Measurements from ENCODE around the gene NOD1.

NOD1 gene

DNA sequence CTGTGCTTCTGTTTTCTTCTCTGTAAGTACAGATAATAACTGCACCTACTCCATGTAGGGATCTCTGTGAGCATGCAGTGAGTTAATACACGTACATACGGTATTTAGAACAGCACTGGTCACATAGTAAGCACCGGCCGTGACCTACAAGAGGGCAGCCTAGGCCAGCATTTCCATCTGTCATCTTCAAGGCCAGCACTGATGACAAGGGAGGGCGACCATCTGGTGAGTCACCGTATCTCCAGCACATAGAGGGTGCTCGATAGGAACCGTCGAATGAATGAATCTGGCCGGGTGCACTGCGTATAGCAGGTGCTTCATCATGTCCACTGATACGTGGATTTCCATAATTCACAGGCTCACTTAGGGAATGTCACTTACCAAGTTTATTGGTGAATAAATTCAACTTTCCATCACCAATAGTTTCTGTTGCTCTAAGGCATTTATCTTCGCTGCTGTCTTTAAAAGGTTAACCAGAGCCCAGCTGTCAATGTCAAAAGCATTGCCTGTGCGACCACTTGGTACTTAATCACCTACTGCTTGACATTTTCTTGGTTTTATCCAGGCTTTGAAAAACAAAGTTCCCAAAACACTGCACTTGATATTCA is 8.3 kb downstream of the NOD1 start:
- DNase-seq = no peak

DNA sequence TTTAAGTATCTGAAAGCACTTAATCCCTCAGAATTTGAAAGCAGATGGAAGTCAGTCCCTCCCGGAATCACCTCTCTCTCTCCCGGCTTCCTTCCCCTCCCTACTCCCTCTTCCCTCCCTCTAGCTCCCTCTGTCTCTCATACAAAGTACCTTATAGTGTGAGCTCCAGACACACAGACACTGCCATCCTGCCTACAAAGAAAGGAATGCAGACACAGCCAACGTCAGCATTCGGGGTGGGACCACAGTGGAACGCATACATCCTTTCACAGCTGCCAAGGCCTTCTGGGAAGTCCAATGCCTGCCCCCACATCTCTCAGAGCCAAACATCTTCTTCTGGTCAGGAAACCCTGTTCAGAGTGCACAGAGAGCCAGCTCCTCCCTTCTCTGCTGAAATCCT is 9.3 kb downstream of the NOD1 start:
- DNase-seq = no peak

DNA sequence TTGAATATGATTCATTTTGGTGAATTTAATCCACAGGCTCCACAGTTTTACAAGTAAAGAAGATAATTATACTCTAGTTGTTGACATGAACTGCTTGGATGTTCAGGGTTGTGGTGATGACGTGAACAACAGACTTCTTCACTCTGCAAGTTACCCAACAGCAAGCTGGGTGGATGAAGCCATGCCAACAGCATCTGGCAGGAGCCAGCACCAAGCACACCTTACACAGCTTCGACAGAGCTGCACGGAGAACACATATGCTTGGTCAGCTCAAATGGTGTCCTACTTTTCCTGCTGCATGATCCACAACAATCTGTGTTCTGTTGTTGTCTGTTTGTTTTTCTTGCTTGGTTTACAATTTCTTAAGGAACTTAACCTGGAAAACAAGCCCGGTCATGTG is 9.8 kb downstream of the NOD1 start:
- no peak for DNase-seq

DNA sequence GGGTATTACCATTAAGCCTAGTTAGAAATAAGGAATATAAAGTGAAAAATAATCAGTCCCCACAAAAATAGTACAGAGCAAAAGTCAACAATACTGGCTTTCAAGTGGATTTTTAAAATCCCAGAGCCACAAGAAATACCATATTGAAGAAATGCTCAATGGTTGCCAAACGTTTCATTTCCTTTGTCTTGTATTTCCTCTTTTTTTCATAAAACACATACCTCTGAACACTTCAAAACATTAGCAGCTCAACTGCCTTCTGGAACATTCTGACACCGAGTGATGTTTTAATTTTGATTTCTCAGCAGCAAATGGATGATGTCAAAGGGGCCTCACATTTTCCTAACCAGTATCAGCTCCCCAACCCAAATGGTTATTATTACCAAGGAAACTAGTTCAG is 10.5 kb downstream of the NOD1 start:
- no peak for DNase-seq

DNA sequence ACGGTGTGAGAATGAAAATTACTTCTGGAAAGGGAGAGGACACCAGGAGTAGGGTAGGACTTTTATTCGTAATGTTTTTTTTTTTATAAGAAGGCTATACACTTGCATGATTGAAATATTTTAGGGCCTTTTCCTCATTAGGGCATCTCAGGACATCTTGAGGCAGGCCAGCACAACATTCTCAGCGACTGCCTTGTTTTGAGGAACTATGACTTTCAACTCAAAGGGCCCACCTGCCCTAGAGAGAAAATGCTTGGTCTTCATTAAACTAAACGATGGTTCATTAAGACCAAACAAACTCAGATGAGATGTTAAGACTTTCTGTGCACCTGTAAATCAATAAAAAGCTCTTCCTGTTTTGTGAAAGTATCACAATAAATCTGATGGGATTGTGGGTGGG is 11.3 kb downstream of the NOD1 start:
- DNase-seq = no peak

DNA sequence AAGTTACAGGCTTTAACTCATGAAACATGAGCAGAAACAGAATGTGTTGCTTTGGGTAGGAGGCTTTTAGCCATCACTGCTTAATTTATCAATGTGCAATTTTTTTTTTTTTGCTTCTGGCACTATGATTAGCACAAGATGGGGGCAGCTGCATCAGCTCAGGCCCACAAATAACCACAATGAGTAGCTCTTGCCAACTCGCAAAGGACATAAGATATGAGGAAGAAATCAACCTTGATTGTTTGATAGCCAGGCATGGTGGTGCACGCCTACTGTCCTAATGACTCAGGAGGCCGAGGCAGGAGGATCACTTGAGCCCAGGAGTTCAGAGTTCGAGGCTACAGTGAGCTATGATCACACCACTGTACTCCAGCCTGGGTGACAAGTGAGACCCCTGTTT is 12.3 kb downstream of the NOD1 start:
- no peak for DNase-seq

DNA sequence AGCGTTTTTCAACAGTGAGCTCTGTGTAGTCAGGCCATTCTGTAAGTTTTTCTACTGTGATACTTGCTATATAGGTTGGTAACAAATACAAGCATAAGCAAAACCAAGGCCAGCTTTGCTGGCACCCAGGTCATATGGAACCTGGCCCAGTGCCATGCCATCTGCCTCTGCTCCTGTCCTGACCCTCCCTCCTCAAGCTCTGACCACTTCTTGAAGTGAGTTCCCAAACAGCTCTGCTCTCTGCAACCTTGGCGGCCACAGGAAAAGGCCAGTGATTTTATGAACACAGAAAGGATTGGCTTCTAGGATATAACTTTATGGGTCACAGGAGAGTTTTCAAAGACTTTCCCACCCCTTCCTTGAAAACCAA is 12.8 kb downstream of the NOD1 start:
- no peak for DNase-seq

DNA sequence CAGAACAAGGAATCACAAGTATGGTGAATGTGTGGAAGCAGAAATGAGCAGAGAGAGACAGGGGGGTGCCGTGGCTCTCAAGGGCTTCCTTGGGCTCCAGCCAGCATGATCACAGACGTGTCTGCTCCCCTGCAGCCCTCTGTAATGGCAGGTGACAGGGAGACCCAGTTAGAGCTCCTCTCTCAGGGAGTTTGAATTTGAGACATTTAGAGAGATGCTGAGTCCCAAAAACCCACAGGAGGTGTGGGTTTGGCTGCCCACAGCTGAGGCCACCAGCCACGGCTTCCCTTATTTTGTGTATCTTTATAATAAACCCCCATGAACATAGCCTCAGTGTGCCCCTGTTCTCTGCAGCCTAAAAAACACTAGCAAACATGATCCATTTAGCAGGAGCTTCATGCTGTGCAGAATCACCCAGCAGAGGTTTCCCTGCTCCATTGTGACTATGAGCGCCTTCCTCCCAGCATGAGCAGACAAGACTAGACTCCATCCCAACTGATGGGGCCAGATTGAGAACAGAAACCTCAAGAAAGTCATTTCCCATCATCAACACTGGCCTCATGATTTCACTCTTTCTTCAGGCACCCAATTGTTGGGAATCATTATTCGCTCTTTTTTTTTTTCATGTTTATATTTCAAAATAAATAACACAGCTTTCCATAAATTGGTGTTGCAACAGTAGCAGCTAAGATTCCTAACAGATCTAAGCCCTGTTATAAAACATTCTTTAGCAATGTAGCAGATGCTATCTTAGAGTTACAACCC is 13.4 kb downstream of the NOD1 start:
- no peak for DNase-seq

DNA sequence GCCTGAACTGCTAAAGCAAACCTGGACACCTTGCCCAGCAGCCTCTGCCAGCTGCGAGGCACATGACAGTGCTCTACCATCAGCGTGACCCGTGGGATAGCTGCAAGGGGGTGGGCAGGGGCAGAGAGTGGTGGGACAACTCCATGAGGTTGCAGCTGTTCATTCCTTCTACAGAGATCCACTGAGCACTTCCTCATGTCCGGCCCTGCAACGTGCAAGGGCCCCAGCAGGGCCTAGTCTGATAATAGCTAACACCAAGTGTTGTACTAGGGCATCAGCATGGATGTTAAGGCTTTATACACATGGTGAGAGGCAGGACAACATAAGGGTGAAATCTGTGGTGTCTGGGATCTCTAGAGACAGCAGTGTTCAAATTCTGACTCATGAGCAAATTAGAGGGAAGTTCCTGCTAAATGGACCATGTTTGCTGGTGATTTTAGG is 14.3 kb downstream of the NOD1 start:
- no peak for DNase-seq

DNA sequence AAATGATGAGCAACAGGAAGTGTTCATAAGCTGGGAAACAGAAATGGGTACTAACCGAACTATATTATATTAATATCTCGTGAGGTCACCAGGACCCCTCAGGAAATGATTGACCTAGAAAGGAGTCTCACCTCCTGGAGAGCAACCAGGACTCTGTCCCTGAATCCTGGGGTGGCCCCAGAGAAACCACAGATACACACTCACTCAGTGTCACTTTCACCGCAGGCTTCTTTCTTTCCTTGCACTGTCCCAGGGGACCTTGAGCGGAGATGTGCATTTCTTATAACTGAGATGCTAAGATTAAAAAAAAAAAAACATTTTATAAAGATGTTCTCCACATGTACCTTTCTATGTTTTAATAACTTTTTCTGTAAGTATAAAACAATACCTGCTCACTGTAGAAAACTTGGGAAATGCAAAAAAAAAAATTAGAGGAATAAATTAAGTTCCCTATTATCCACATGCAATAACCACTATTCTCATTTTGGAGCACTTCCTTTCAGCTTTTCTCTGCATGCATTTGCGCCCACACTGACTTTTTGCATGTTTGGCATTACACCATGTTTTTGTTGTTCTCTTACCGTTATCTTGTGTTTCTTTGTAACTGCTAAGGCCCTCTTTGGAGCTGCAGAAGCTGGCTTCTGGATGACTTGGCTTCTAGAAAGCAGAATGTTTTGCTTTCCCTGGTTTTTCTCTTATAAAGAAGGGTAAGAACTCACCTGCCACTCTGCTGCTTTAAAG is 15.0 kb downstream of the NOD1 start:
- DNase-seq = no peak

DNA sequence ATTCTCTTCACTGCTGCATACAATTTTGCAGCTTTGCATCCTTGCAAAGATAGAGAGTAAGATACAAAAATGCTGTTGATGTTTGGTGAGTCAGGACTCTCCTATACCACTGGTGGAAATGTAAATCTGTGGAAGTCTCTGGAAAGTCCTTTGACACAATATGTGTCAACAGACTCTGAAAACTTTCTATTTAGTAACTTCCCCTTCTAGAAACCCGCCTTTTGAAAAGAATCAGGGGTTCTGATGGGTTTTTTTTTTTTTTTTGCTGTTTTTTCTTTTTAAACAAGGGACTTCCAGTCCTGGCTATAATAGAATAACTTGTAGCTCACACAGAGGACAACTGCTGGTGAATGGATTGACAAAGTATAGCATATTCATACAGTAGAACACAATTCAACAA is 16.4 kb downstream of the NOD1 start:
- no peak for DNase-seq

DNA sequence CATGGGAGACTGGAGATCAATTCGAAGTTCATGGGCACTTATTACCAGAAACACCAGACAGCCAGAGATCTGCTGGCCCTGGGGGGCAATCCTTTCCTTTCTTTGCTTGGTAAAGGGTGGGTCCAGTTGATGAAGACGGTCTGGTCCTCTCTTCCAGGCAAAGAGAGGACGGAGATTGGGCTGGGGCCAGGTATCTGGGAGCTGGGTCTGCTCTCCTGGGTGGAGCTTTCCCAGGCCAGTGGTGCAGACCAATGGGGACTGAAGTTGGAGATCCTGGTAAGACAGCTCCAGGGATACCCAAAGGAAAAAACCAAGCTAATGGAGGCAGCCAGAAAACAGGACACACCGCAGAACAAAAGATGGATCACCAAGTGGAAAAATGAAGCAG is 18.3 kb downstream of the NOD1 start:
- DNase-seq = no peak

DNA sequence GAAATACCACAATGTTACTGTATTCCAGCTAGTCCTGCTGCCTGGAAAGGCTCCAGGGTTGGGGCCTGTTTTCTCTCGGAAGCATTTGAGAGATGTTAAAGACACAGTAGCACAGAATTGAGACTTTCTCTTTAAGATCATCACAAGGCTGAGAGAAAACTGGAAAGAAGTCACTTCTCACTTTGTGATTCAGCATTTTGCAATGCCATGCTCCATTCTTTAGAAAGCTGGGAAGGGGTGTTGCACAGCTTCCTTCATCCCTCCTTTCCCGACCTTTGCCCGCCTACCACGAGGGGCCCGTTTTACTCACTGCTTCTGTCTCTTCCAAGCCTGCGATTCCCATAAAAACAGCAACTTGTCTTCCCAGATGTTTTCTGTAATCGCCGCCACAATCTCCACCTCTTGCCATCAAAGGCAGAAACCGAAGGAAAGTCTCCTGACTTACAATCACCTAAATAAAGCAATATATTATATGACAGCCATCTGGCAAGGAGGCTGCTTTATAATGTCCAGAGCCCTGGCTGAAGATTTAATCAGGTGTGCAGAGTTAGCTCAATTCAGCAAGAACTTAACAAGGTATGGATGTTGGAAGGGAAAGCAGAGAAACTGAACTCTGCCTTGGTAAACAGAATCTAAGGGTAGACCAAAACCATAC is 18.9 kb downstream of the NOD1 start:
- no peak for DNase-seq

DNA sequence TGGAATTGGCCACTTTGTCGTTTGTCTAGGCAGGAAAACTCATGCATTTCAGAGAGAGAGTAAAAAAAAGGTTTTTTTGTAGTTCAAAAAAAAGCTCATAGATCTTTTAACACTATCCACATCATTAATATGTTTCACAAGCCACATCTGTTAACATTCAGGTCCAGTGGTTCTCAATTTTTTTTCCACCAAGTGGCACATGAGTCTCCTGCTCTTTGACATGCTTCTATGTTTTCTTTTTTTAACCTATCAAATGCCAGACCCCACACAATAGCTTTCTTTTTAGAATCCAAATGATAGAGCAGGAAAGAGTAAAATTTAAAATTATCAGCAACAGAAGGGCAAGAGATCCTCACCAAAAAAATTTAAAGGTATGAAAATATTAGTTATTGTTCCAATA is 20.3 kb downstream of the NOD1 start:
- DNase-seq = no peak

DNA sequence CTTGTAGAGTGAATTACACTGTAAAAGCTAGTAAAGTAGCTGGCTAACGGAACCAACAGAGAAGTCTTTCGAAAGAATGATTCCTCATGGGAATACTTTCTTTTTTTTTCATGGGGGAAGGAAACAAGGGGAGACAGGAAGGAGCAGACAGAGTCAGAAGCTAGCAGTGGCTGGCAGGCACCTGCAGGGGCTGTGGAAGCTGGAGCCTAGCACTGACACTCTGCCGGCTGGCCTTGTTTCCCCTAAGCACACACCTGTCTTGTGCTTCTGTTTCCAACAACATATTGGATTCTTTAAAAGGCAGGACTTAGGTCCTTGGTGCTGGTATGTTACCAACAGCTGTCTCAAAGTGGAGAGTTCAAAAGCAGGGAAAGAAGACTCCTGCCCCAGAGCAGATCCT is 24.7 kb downstream of the NOD1 start:
- no peak for DNase-seq

DNA sequence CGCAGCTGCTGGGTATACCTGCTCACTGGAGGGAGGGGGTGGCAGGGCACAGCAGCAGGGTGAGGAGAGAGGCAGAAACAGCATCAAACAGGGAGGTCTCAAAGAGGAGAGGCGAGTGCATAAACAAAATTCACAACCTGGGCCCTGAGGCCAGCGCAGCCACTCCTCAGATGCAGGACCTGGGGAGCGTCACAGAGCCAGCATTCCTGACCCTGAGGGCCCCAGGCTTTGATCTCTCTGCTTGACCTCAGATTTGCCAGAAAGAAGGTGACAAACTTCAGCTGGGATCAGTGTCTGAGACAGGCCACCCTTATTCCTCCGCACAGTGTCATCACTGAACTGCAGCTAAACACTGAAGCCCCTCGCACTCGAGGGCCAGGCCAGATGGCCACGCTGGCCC is 25.6 kb downstream of the NOD1 start:
- DNase-seq = no peak

DNA sequence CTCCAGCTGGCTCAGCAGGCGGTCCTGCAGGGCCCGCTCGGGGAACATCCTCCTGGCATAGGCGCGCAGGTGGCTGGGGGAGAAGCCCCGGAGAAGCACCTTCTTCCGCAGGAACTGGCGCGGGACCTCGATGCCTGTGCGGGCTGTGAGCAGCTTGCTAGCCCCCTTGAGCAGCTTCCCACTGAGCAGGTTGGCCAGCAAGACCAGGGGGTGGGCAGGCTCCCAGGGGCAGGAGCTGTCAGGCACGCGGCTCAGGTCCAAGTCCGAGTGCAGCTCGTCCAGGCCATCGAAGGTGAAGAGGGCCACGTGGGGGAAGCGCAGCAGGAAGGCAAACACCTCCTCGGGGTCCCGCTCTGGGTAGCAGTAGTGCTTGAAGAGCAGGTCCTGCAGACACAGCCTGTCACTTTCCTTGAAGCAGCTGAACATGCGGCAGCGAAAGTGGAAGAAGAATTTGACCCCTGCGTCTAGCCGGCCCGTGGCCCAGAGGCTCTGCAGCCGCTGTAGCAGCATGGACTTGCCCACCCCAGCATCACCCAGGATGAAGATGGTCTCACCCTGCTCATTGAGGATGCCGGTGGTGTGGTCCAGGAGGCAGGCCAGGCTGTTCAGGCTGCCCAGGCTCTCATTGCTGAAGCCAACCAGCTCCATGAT is 26.2 kb downstream of the NOD1 start:
- DNase-seq = no peak

DNA sequence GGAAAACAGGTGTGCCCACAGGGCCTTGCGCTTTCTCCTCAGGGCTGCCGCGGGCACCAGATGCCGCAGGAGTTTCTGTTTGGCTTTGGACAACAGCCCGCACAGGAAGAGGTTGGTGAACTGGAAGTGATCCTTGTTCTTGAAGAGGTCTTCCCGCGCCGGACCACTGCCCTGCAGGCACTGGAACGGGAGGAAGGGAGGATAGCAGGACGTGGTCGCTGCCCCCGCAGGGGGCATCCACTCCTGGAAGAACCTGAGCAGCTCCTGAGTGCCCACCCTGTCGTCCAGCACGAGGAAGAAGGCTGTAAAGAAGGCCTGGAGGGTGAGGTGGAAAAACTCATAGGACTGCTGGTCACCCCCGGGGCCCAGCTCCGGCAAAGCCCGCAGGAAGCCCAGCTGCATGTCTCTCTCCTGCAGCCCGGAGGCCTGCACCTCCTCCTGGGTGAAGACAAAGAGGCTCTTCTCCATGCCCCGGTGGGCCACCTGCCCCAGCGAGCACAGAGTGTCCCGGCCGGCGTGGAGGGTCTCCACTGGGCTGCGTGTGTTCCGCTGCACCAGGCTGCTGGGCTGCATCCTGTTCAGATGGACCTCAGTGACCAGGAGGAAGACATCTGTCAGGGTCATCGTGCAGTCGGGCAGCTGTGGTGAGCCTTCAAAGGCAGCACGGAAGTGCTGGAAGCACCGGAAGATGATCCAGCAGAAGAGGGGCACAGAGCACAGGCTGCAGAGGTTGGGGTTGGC is 26.9 kb downstream of the NOD1 start:
- no peak for DNase-seq

DNA sequence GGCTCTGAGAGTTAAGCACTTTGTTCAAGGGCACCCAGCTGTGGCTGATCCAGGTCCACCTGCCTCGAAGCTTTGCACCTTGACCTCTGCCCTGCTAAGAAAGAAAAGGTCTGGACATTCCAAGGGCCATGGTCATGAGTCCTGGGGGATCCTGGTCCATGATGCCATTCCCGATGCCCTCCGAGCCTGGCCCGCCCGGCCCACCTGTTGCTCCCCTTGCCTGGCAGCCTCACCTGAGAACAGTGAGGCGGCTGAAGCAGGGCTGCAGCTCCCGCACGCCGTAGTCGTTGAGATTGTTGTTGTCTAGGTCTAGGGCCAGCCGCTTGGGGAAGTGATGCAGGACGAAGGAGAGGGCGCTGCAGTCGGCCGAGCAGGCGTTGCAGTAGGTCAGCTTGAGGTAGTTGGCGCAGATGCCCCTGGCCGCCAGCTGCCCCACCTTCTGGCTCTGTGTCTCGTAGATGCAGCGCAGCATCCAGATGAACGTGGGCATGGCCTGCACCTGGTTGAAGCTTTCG is 27.5 kb downstream of the NOD1 start:
- DNase-seq = no peak

DNA sequence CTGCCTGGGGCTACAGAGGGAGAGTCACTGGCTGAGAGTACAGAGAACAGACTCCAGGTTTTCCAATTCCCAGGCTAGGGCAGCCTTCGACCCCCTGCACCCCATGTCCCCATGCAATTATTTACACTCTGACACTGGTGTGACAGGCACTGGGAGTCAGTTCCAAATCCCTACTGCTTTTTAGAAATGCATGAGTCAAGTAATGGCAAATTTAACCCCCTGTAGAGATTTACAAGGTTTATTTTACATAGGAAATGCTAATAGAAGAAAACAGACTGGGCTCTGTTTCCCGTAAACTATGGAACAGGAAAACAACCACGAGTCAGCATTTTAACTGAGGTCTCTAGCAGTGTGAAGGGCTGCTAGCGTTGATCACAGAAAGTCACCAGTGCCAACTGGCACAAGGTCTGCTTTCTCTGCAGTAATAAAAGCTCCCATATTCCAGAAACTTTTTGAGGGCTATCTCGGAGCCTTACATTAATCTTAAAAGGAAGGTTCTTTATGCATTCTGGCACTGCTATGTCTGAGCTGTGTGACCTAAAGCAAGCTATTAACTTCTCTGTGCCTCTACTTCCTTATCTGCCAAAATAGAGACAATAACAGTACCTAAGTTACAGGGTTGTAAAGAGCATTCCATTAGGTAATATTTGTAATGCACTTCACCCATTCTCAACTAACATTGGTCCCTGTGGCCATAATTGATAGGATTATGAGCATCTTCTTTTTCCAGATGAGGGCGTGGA is 28.2 kb downstream of the NOD1 start:
- DNase-seq = no peak

DNA sequence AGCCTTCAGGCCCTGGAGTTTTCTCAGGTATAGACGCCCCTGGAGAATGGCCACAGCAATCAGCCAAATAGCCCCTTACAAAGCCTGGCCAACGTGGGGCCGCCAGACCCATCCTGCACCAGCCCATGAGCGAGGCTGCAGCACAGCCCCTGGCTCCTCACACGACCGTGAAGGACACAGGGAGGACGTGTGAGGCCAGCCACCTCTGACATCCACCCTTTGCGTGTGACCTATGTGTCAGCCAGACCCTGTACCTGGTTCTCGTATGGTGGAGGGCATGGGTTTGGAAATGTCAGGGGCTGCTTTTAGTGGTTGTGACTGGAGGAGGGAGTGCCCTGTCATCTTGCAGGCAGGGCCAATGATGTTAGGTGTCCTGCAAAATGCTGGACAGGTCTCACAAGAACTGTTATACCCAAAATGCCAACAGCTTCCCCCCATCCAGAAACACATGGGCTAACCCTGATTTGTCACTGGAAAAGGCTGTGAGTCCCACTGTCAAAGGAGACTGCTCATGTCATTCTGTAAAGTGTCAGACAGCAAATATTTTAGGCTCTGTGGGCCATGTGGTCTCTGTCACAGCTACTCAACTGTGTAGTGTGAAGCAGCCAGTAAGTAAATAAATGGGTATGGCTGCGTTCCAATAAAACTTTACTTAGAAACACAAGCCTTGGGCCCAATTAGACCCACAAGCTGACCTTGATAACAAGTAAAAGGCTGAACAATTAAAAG is 30.0 kb downstream of the NOD1 start:
- no peak for DNase-seq
